KOPT-K1 (cell line): ENCODE measurements around the gene AHR.

Experiments used
- H3K27ac ChIP-seq: fragments of 200-600 bp; sonication (generic); 2 replicates; pipeline ENCODE4 v1.5.1; 2016; ENCODE audit warnings: antibody characterized with exemption, mild to moderate bottlenecking, low read depth, low read length; ENCODE audit not compliant: poor library complexity, severe bottlenecking
- H3K36me3 ChIP-seq: fragments of 200-600 bp; sonication (generic); 2 replicates; pipeline ENCODE4 v1.5.1; 2017; ENCODE audit warnings: antibody characterized with exemption, mild to moderate bottlenecking, low read length, moderate library complexity; ENCODE audit not compliant: insufficient read depth
- H3K9me3 ChIP-seq: fragments of 200-600 bp; sonication (generic); 2 replicates; pipeline ENCODE4 v1.5.1; 2017; ENCODE audit warnings: antibody characterized with exemption, low read length, mild to moderate bottlenecking; ENCODE audit not compliant: insufficient read depth, poor library complexity, severe bottlenecking

Gene AHR

DNA sequence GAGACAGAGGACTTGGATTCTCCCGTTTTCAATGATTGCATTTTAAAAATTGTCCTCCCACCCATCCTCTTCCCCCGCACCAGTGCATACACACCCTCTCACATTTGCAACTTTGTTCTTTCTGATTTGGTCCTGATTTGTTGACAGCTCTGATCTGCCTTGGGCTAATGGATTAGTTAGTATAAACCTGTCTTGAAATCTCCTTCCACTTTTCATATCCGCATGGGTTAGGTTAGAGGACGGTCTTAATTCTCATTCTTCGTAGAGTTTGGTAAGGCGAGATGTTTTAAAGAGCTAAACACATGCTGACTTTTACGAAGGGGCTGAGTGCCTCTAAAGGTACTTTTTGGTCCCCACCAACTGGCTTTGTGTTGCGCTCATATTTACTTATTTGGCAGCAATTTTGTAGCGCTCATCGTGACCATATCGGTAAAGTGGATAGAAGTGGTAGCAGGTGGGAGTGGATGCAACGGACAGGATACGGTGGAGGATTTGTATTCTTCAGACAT lies 1.1 kb downstream of the AHR start:
- no peaks in the 10 kb centered on the region for H3K36me3 ChIP-seq
- H3K27ac ChIP-seq, result no peak overlapping the region
- peaks cover 25% of the 10 kb centered on the region for H3K9me3 ChIP-seq

- H3K27ac ChIP-seq, result no peak overlapping the region
Measured at GRCh38 chr7:17300012-17300411, 1.6 kb downstream of the AHR start.

GRCh38 chr7:17300437-17300836 lies 2.0 kb downstream of the AHR start:
- no peak overlapping the region for H3K27ac ChIP-seq
- H3K9me3 ChIP-seq, result peaks cover 25% of the 10 kb centered on the region

More at GRCh38 chr7:17300012-17300411, 1.6 kb downstream of the AHR start:
- Histone ChIP-seq H3K9me3 (peaks cover 25% of the 10 kb centered on the region), H3K36me3 (no peaks in the 10 kb centered on the region)

DNA sequence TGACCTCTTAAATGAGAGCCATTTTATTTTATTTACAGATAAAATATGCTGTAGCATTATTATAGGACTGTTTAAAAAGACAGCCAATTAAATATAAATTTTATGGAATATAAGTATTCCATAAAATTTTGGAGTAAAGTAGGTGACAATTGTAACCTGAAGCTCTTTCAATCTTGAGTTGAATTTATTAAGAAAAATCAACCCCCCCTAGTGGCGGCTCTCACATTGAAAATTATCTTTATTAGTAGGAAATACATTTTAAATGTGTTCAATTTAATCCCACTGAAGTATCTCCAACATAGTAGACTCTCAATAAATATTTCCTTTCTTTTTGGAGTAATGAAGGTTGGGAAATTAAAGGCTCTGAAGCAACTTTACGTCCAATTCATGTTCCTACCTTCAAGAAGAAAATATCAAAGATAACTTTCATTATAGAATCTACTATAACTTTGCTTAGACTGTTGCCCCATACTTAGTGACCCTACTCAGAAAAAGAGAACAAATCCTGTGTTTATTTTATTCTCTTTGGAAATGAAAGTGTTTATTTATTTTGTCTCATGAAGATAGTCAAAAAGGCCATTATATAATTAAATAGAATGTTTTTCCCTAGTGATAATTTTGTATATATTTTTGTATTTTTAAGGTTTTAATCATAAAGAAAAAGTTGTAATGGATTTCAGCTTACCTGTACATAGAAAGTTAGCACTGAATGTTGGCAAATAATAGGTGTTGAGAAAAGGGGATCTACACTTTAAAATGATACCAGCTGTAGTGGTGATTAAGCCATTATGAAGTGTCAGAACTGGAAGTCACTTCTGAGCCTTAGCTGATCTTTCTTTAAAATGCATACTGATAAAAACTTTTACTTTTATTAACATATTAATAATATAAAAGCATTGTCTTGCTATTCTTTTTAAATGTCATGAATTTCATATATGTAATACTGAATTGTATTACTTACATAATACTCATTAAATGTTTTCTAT lies 3.3 kb downstream of the AHR start:
- Histone ChIP-seq H3K36me3 (no peaks in the 10 kb centered on the region), H3K9me3 (peaks cover 25% of the 10 kb centered on the region), H3K27ac (no peak overlapping the region)

More at GRCh38 chr7:17300437-17300836, 2.0 kb downstream of the AHR start:
- H3K36me3 ChIP-seq, result no peaks in the 10 kb centered on the region

DNA sequence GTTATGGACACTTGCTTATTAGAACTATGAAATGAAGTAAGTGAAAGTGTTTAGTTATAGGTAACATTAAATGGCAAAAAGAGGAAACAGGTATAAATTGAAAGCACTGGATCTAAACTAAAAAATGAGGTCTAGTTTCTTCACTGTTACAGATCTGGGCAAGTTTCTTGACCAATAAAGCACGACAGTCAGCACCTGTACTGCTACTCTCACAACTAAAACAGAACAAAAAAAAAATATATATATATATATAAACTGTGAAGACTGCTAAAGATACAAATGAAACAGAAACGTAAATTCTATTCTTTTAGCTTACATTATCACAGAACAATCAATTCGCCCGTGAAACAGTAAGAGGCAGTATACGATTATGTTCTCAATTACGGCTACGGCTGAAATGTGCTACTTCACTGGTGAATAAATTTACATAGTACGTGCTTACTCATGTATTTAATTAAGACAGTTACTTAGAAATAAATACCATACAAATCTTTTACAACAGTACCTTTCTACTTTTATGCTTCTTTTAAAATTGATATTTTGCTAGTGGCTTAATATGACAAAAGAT lies 4.2 kb downstream of the AHR start:
- no peaks in the 10 kb centered on the region for H3K36me3 ChIP-seq
- no peak overlapping the region for H3K27ac ChIP-seq

GRCh38 chr7:17304926-17305325 lies 6.5 kb downstream of the AHR start:
- peaks cover under 1% of the 10 kb centered on the region for H3K9me3 ChIP-seq
- H3K36me3 ChIP-seq, result no peaks in the 10 kb centered on the region
- H3K27ac ChIP-seq, result no peak overlapping the region

More for the DNA sequence above, 4.2 kb downstream of the AHR start:
- H3K9me3 ChIP-seq, result peaks cover 23% of the 10 kb centered on the region

DNA sequence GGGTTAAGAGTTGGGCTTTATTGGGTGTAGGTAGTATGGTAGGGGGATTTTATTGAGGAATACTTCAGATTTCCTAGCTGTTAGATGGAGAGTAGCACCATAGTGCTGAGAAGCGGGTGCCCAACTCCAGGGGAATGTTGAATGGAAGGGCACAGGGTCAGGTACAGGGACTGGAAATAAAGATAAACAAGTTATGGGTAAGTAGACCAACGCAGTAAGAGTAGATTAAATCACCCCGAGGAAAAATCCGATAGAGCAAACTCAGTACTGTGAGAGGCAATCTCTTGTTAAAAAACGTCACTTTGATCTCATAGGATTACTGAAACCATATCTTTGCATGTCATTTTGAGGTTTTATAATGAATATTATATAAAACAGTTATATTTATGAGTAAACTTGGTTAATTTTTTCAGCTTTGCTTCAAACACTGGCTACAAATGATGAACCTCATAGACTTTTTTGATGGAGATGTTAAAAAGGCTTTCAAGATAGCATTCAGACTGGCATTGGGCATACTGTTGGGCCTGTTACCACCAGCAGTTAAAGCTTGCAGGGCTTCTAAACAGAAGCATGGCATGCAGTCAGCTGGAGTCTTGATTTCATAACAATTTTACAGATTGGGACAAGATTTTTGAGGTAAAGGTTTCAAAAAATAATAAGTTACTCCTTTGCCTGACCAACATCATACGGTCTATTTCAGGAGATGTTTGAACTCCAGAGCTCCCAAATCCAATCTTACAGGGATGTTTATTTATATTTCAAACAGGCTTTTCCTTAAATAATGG lies 7.1 kb downstream of the AHR start:
- Histone ChIP-seq H3K27ac (no peak overlapping the region), H3K36me3 (no peaks in the 10 kb centered on the region), H3K9me3 (no peaks in the 10 kb centered on the region)

DNA sequence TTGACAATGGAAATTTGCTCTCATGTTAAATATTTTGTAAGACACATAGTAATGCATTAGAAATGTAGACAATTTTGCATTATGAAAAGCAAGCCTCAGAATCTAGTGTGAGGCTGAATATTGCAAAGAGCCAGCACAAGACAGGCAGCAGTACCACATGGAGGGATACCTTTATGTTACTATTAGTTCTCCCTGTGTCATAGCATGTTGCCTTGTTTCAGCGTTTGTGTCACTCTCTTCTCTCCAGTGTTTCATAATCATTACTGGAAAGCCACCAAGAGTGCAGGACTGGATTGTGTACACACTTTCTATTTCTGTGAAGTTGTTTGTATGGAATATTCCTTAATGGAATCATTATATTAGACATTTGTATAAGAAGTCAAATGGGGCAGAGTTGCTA lies 8.5 kb downstream of the AHR start:
- Histone ChIP-seq H3K9me3 (no peaks in the 10 kb centered on the region), H3K36me3 (no peaks in the 10 kb centered on the region), H3K27ac (no peak overlapping the region)

DNA sequence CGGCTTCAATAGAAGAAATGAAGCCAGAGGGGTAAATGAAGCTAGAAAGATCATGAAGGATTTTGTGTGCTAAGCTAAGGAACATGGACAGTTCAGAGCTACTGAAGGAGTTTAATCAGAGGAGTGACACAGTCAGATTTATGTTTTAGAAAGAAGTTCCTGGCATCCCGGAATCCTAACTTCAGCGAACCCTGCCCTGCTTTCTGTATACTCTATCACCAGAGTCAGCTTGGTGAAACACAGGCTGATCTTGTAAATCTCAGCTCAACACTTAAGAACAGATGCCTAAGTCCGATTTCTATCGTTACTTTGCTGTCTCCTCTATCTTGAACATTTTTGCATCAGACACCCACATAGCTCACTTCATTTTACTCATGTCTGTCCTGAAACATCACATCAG lies 9.1 kb downstream of the AHR start:
- Histone ChIP-seq H3K27ac (no peak overlapping the region), H3K9me3 (no peaks in the 10 kb centered on the region), H3K36me3 (no peaks in the 10 kb centered on the region)

DNA sequence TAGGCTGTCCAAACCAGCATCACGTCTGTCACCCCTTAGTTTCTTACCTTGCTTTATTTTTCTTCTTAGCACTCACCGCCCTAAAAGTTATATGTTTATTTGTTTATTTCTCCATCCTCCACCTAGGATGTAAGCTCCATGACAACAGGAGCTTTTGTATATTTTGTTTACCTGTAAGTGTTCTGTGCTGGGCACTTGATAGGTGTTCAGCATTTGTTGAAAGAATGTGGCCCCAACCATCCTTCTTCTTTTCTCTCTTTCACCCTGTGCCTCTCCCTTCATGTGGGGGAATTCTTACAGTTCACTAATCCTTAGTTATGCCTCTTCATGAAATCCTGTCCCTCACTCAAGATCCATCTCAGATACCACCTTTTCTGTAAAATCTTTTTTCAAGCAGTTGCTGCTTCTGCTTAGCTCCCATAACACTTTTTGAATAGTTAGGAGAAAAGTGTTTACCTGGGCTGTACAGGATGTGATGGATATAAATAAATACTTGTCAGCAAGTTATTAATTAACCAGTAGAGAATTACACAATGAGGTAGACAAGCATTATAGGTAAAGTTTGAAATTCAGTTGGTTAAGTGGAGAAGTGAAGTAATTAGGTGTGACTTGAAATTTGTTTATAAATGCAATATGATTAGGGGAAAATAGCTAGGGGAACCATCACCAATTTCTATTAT lies 9.7 kb downstream of the AHR start:
- H3K27ac ChIP-seq, result no peak overlapping the region
- H3K9me3 ChIP-seq, result no peaks in the 10 kb centered on the region
- H3K36me3 ChIP-seq, result no peaks in the 10 kb centered on the region

GRCh38 chr7:17311194-17311593 lies 12.7 kb downstream of the AHR start:
- H3K9me3 ChIP-seq, result no peaks in the 10 kb centered on the region
- H3K36me3 ChIP-seq, result no peaks in the 10 kb centered on the region
- no peak overlapping the region for H3K27ac ChIP-seq

DNA sequence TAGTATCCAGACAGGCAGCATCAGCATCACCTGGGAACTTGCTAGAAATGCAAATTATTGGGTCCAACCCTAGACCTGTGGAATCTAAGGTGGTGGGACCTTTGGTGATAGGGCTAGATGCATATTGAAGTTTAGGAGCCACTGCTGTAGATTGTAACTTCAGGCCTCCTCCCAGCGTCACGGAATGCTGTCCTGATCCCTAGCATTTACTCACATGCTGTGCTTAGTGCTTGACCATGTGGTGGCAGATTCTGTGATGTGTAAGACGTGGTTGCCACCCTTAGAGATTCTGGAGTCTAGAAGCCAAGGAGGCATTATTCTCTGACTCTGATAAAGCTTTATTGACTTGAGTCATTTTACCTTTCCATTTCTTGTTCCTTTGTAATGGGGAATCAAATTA lies 13.5 kb downstream of the AHR start:
- H3K9me3 ChIP-seq, result no peaks in the 10 kb centered on the region
- no peak overlapping the region for H3K27ac ChIP-seq
- H3K36me3 ChIP-seq, result no peaks in the 10 kb centered on the region

GRCh38 chr7:17312641-17313040 lies 14.2 kb downstream of the AHR start:
- H3K27ac ChIP-seq, result no peak overlapping the region
- no peaks in the 10 kb centered on the region for H3K36me3 ChIP-seq
- H3K9me3 ChIP-seq, result no peaks in the 10 kb centered on the region

DNA sequence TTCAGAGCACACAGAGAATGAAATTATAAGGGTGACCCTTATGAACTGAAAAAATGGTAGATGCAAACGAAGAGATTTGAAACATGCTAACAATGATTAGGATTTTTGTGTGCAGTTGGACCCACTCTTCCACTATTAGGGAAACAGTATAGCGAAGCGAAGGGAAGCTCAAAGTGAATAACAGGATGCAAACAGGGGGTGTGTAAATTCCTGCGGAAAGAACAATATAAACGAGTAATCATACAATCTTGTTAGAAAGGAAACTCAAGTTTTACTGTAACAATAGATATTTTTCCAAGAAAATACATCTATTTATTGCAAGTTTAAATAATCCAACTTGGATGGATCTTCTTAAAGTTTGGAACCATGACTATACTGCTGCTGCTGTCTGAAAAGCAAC lies 14.7 kb downstream of the AHR start:
- H3K27ac ChIP-seq, result no peak overlapping the region
- H3K36me3 ChIP-seq, result no peaks in the 10 kb centered on the region
- H3K9me3 ChIP-seq, result no peaks in the 10 kb centered on the region
